HepG2 (cell line): Measurements from ENCODE around the gene TOR4A. TPM values are rescaled to one million over a fixed set of nuclear protein-coding genes. Genes with fewer than 3 reads are reported as not detected.

Experiments
- ARNT ChIP-seq: fragments of 450-650 bp; IDR thresholded peaks from 2 replicates; pipeline ENCODE4 v1.6.1; 2017
- FOSL2 ChIP-seq: sonication (generic); formaldehyde crosslinking; IDR thresholded peaks from 2 replicates; pipeline ENCODE4 v1.4.0; 2020; ENCODE audit warnings: missing genetic modification reagents
- FOXA1 ChIP-seq, 2 experiments: fragments of 450-650 bp in 1 of 2; sonication (generic) in 1 of 2; formaldehyde crosslinking in 1 of 2; IDR thresholded peaks; 2 replicates each; pipeline versions ENCODE4 v1.4.0 to v1.6.1; 2016 to 2020; ENCODE audit warnings: missing genetic modification reagents in 1 of 2
- FOXC1 ChIP-seq: sonication (generic); formaldehyde crosslinking; IDR thresholded peaks from 2 replicates; pipeline ENCODE4 v1.8.0; 2022; ENCODE audit warnings: mild to moderate bottlenecking, missing genetic modification reagents, borderline replicate concordance
- GABPB1 ChIP-seq: IDR thresholded peaks from 2 replicates; pipeline ENCODE4 v1.6.1; 2016; ENCODE audit warnings: mild to moderate bottlenecking, missing genetic modification reagents, moderate library complexity, missing compliant biosample characterization
- GATA4 ChIP-seq: sonication (generic); IDR thresholded peaks from 2 replicates; pipeline ENCODE4 v1.6.1; 2016; ENCODE audit warnings: antibody characterized with exemption, low read depth, borderline replicate concordance
- KAT2B ChIP-seq: fragments of 150-350 bp; IDR thresholded peaks from 2 replicates; pipeline ENCODE4 v1.6.1; 2014; ENCODE audit warnings: low read depth, low read length, borderline replicate concordance
- NBN ChIP-seq: fragments of 450-650 bp; conservative IDR thresholded peaks from 2 replicates; pipeline ENCODE4 v1.6.1; 2017
- NFYB ChIP-seq: sonication (generic); formaldehyde crosslinking; IDR thresholded peaks from 2 replicates; pipeline ENCODE4 v1.4.0; 2020; ENCODE audit warnings: missing genetic modification reagents
- NR2F2 ChIP-seq: IDR thresholded peaks from 2 replicates; pipeline ENCODE4 v1.6.1; 2012; ENCODE audit warnings: low read depth, inconsistent platforms, borderline replicate concordance
- SCMH1 ChIP-seq: sonication (generic); formaldehyde crosslinking; IDR thresholded peaks from 2 replicates; pipeline ENCODE4 v1.9.0; 2021; ENCODE audit warnings: missing genetic modification reagents, mild to moderate bottlenecking, borderline replicate concordance
- SMARCE1 ChIP-seq: fragments of 450-650 bp; IDR thresholded peaks from 2 replicates; pipeline ENCODE4 v1.6.1; 2017; ENCODE audit warnings: borderline replicate concordance
- THYN1 ChIP-seq: sonication (generic); formaldehyde crosslinking; IDR thresholded peaks from 2 replicates; pipeline ENCODE4 v1.8.1; 2023; ENCODE audit warnings: low read depth, mild to moderate bottlenecking, moderate library complexity, missing genetic modification reagents, borderline replicate concordance
- TOE1 ChIP-seq: sonication (generic); formaldehyde crosslinking; IDR thresholded peaks from 2 replicates; pipeline ENCODE4 v1.4.0; 2020; ENCODE audit warnings: mild to moderate bottlenecking, missing genetic modification reagents
- ZBTB8A ChIP-seq: sonication (generic); formaldehyde crosslinking; IDR thresholded peaks from 2 replicates; pipeline ENCODE4 v1.4.0; 2020; ENCODE audit warnings: mild to moderate bottlenecking, low read depth, missing genetic modification reagents, borderline replicate concordance
- ZEB1 ChIP-seq: IDR thresholded peaks from 2 replicates; pipeline ENCODE4 v1.6.1; 2012; ENCODE audit warnings: mild to moderate bottlenecking, low read depth, inconsistent platforms; ENCODE audit not compliant: insufficient replicate concordance
- ZNF136 ChIP-seq: sonication (generic); formaldehyde crosslinking; IDR thresholded peaks from 2 replicates; pipeline ENCODE4 v1.8.1; 2022; ENCODE audit warnings: low read depth, mild to moderate bottlenecking, moderate library complexity, missing genetic modification reagents
- ZNF160 ChIP-seq: sonication (generic); formaldehyde crosslinking; IDR thresholded peaks from 2 replicates; pipeline ENCODE4 v1.8.0; 2022; ENCODE audit warnings: mild to moderate bottlenecking, inconsistent platforms, missing genetic modification reagents
- ZNF317 ChIP-seq: sonication (generic); formaldehyde crosslinking; IDR thresholded peaks from 2 replicates; pipeline ENCODE4 v1.5.0; 2020; ENCODE audit warnings: mild to moderate bottlenecking, missing genetic modification reagents
- ZNF326 ChIP-seq: sonication (generic); formaldehyde crosslinking; IDR thresholded peaks from 2 replicates; pipeline ENCODE4 v1.4.0; 2020; ENCODE audit warnings: missing genetic modification reagents, borderline replicate concordance
- ZNF652 ChIP-seq: IDR thresholded peaks from 2 replicates; pipeline ENCODE4 v1.6.1; 2016; ENCODE audit warnings: low read depth, borderline replicate concordance
- polyA plus RNA-seq, 8 experiments: library from polyadenylated mRNA; depleted of rRNA in 3 of 8; stranded (reverse) in 7 of 8; unstranded in 1 of 8; fragments of >200 nt; fragmentation: Illumina TruSeq in 4 of 8; extraction: Trizol in 4 of 8; gene quantifications; 2 replicates each; pipeline versions ENCODE4 v1.2.1 to v1.2.3, GENCODE V29; 2011 to 2016; ENCODE audit warnings: low read depth in 4 of 8, missing spikeins in 1 of 8, mixed read lengths in 1 of 8; ENCODE audit not compliant: insufficient read depth in 1 of 8
- total RNA-seq, 5 experiments: library from RNA; depleted of rRNA; stranded (reverse); fragments of >200 nt; fragmentation: Illumina TruSeq; extraction: Trizol; gene quantifications; 2 replicates each; pipeline ENCODE4 v1.2.3, GENCODE V29; 2016; ENCODE audit warnings: low read depth in 1 of 5
- TF ChIP-seq, protein P1 (sequence below): sonication (generic); formaldehyde crosslinking; IDR thresholded peaks from 2 replicates; pipeline ENCODE4 v1.5.1; 2020; ENCODE audit warnings: mild to moderate bottlenecking, moderate library complexity, missing genetic modification reagents
- TF ChIP-seq, protein P2 (sequence below): sonication (generic); formaldehyde crosslinking; IDR thresholded peaks from 2 replicates; pipeline ENCODE4 v1.4.0; 2020; ENCODE audit warnings: low read depth, mild to moderate bottlenecking, missing genetic modification reagents
- TF ChIP-seq, protein P3 (sequence below): sonication (generic); formaldehyde crosslinking; IDR thresholded peaks from 2 replicates; pipeline ENCODE4 v1.5.1; 2020; ENCODE audit warnings: mild to moderate bottlenecking, missing genetic modification reagents, moderate library complexity
- TF ChIP-seq, protein P4 (sequence below): sonication (generic); formaldehyde crosslinking; IDR thresholded peaks from 2 replicates; pipeline ENCODE4 v1.5.1; 2020; ENCODE audit warnings: mild to moderate bottlenecking, missing genetic modification reagents, borderline replicate concordance

Gene TOR4A
- total and polyA plus RNA-seq, 2 of the 13 experiments (the other 11 are each of a cell fraction or from before 2014, with no cell fraction given), result 11.1 to 14.2 TPM

DNA sequence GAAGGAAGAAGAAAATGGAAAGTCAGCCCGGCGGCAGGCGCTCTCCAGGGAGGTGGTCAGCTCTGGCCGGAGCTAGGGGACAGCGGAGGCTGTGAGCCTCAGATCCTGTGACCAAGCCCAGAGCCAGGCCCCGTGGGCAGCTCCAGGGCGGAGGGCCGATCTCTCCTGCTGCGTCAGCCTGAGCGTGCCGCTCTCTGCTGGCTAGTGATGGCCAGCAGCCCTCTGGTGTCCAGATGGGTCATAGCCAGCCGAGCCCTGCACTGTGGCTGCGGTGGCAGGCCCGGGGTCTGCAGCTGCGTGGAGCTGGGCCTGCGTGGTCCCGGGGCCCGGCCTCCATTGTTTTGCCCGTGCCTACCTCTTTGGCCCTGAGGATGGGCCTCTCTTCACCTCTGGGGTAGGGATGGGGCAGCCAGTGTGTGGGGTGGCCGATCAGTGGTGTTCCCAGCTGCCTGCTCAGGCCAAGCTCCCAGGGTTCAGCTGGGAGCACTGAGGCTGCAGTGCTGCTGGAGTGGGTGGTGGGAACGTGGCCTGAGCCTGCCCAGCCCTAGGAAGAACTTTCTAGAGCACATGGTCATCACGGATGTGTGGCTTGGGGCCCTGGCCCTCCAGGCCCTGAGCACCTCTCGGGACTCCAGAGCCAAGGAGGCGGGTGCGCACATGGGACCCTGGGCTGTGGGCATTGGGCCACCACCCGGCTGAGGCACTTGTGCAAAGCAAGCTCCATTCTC is 41.6 kb downstream of the TOR4A start (continued):
- TF ChIP-seq NBN (no peak), SMARCE1 (no peak), TOE1 (CRISPR knock-in tag) (no peak), NR2F2 (no peak), GABPB1 (CRISPR knock-in tag) (peak; percentile 50; the same call in 1 of the 2 replicates), FOXC1 (CRISPR knock-in tag) (no peak), THYN1 (no peak), KAT2B (no peak), ZNF326 (CRISPR knock-in tag) (no peak), ZEB1 (no peak), ZNF652 (no peak), ZNF160 (CRISPR knock-in tag) (no peak), GATA4 (no peak), NFYB (CRISPR knock-in tag) (no peak), ZBTB8A (no peak), SCMH1 (CRISPR knock-in tag) (no peak), FOXA1 (IDR thresholded peaks at IDR 0.05) (no peak), FOXA1 (CRISPR knock-in tag; IDR thresholded peaks at IDR 0.05) (no peak), ARNT (no peak), ZNF136 (0 out of 2 replicates have a peak, but pooled peaks have one; percentile 32), FOSL2 (CRISPR knock-in tag) (0 out of 2 replicates have a peak, but pooled peaks have one; percentile 34), ZNF317 (CRISPR knock-in tag) (no peak)
- TF ChIP-seq, protein P1, sequence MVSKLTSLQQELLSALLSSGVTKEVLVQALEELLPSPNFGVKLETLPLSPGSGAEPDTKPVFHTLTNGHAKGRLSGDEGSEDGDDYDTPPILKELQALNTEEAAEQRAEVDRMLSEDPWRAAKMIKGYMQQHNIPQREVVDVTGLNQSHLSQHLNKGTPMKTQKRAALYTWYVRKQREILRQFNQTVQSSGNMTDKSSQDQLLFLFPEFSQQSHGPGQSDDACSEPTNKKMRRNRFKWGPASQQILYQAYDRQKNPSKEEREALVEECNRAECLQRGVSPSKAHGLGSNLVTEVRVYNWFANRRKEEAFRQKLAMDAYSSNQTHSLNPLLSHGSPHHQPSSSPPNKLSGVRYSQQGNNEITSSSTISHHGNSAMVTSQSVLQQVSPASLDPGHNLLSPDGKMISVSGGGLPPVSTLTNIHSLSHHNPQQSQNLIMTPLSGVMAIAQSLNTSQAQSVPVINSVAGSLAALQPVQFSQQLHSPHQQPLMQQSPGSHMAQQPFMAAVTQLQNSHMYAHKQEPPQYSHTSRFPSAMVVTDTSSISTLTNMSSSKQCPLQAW, result 0 out of 2 replicates have a peak, but pooled peaks have one; percentile 46
- TF ChIP-seq, protein P2, sequence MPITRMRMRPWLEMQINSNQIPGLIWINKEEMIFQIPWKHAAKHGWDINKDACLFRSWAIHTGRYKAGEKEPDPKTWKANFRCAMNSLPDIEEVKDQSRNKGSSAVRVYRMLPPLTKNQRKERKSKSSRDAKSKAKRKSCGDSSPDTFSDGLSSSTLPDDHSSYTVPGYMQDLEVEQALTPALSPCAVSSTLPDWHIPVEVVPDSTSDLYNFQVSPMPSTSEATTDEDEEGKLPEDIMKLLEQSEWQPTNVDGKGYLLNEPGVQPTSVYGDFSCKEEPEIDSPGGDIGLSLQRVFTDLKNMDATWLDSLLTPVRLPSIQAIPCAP (CRISPR knock-in tag), result no peak
- TF ChIP-seq, protein P3, sequence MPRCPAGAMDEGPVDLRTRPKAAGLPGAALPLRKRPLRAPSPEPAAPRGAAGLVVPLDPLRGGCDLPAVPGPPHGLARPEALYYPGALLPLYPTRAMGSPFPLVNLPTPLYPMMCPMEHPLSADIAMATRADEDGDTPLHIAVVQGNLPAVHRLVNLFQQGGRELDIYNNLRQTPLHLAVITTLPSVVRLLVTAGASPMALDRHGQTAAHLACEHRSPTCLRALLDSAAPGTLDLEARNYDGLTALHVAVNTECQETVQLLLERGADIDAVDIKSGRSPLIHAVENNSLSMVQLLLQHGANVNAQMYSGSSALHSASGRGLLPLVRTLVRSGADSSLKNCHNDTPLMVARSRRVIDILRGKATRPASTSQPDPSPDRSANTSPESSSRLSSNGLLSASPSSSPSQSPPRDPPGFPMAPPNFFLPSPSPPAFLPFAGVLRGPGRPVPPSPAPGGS (CRISPR knock-in tag), result no peak
- TF ChIP-seq, protein P4, sequence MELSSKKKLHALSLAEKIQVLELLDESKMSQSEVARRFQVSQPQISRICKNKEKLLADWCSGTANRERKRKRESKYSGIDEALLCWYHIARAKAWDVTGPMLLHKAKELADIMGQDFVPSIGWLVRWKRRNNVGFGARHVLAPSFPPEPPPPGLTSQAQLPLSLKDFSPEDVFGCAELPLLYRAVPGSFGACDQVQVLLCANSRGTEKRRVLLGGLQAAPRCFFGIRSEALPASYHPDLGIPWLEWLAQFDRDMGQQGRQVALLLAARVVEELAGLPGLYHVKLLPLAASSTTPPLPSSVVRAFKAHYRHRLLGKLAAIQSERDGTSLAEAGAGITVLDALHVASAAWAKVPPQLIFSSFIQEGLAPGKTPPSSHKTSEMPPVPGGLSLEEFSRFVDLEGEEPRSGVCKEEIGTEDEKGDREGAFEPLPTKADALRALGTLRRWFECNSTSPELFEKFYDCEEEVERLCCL (CRISPR knock-in tag), result no peak
